NB4 (cell line): ENCODE measurements around the gene AP4S1.

ENCODE experiments used
- MYC ChIP-seq: IDR thresholded peaks from 2 replicates; pipeline ENCODE4 v1.6.1; 2011; ENCODE audit warnings: low read depth, low read length
- POLR2A ChIP-seq: IDR thresholded peaks from 2 replicates; pipeline ENCODE4 v1.6.1; 2011; ENCODE audit warnings: mild to moderate bottlenecking; ENCODE audit not compliant: insufficient read length; ENCODE audit errors: extremely low read depth
- TF ChIP-seq, protein P1 (sequence below): IDR thresholded peaks from one replicate; pipeline ENCODE4 v1.5.1; 2012; ENCODE audit warnings: low read depth, low read length
- TF ChIP-seq, protein P2 (sequence below): IDR thresholded peaks from 2 replicates; pipeline ENCODE4 v1.6.1; 2011; ENCODE audit warnings: low read depth, low read length

DNA sequence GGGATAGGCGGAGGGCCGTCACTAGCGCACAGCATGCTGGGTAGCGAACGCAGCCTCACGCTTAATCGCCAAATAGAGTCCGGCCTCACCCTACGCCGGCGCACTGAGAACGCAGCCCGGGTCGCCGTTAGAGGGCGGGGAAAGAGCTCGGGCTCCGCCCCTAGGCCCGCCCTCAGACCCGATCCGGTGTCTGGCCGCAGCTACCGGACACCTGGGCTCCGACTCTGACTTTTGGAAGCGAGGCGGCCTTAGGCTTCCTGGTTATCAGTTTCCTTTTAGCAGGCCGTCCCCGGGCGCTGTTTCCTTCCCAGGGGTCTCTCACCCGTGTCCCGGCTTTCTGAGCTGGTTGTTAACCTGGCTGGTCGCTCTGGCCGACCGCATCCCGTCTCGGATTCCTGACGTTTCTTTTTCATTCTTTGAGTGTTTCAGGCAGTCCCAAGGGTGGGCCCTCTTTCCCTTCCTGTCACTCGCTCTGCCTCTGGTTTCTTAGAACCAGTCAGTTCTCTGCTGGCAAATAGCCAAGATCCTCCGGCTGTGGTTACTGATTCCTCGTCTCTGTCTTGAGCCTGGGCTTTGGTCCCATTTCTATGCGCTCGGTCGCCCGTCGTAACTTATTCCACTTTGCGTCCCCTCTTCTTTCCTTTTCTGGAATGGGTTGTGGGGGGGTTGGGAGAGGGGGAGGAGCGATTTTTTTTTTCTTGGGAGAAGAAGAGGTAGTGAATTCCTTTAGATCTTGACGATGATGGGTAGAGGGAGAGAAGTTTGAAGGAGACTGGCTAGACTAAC, 1.2 kb downstream of the AP4S1 start:
- TF ChIP-seq, protein P1, sequence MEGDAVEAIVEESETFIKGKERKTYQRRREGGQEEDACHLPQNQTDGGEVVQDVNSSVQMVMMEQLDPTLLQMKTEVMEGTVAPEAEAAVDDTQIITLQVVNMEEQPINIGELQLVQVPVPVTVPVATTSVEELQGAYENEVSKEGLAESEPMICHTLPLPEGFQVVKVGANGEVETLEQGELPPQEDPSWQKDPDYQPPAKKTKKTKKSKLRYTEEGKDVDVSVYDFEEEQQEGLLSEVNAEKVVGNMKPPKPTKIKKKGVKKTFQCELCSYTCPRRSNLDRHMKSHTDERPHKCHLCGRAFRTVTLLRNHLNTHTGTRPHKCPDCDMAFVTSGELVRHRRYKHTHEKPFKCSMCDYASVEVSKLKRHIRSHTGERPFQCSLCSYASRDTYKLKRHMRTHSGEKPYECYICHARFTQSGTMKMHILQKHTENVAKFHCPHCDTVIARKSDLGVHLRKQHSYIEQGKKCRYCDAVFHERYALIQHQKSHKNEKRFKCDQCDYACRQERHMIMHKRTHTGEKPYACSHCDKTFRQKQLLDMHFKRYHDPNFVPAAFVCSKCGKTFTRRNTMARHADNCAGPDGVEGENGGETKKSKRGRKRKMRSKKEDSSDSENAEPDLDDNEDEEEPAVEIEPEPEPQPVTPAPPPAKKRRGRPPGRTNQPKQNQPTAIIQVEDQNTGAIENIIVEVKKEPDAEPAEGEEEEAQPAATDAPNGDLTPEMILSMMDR, result no peak
- no peak for TF ChIP-seq POLR2A
- TF ChIP-seq MYC, result no peak
- TF ChIP-seq, protein P2, sequence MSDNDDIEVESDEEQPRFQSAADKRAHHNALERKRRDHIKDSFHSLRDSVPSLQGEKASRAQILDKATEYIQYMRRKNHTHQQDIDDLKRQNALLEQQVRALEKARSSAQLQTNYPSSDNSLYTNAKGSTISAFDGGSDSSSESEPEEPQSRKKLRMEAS, result peak; percentile 25; the same call in 1 of the 2 replicates
